Tibial artery (tissue), 4 donors: ENCODE results near the gene SETBP1.

Experiments used
- DNase-seq, 2 donors: peaks; one replicate each; pipeline ENCODE4 v3.0.0-alpha.2; 2019
- H3K27ac ChIP-seq, 2 donors: fragments of 200-600 bp; sonication (generic) in 1 of 2; 1 replicate in 1 of 2; 2 replicates in 1 of 2; pipeline ENCODE4 v1.5.1; 2018 to 2019; ENCODE audit warnings: mild to moderate bottlenecking in 1 of 2
- H3K27me3 ChIP-seq, 2 donors: fragments of 200-600 bp; sonication (generic) in 1 of 2; one replicate each; pipeline versions ENCODE4 v1.5.1 to v1.6.0; 2016 to 2019
- H3K36me3 ChIP-seq, 3 donors: fragments of 200-600 bp; sonication (generic) in 2 of 3; one replicate each; pipeline ENCODE4 v1.5.1; 2016 to 2019; ENCODE audit warnings: mild to moderate bottlenecking in 2 of 3
- H3K4me1 ChIP-seq, 4 donors: fragments of 200-600 bp; sonication (generic) in 2 of 4; 1 replicate in 3 of 4; 2 replicates in 1 of 4; pipeline ENCODE4 v1.5.1; 2016 to 2019
- H3K4me3 ChIP-seq, 2 donors: fragments of 200-600 bp; sonication (generic) in 1 of 2; 1 replicate in 1 of 2; 2 replicates in 1 of 2; pipeline ENCODE4 v1.5.1; 2018 to 2019; ENCODE audit warnings: mild to moderate bottlenecking in 2 of 2
- H3K9me3 ChIP-seq, 3 donors: fragments of 200-600 bp; sonication (generic) in 1 of 3; one replicate each; pipeline ENCODE4 v1.5.1; 2016 to 2019
- CTCF ChIP-seq, 2 experiments: fragments of 200-600 bp in 1 of 2; fragments of 450-650 bp in 1 of 2; IDR thresholded peaks; one replicate each; pipeline ENCODE4 v1.5.1; 2017 to 2019; ENCODE audit warnings: antibody characterized with exemption in 2 of 2, mild to moderate bottlenecking in 1 of 2, moderate library complexity in 1 of 2
- intact Hi-C: fragments of 100-400 bp; cut with DNase I; formaldehyde crosslinking; loops from one replicate; pipeline ENCODE4 v1.15.0; 2023; ENCODE audit warnings: low total_unique reads

Gene SETBP1

GRCh38 chr18:44821924-44822323 is 141.2 kb downstream of the SETBP1 start:
- no peak for TF ChIP-seq CTCF (IDR thresholded peaks at IDR 0.05)
- Histone ChIP-seq H3K9me3 (no peaks in the 10 kb centered on the region), H3K4me1 (peaks cover 0 to 66% (median 37%) of the 10 kb centered on the region in 4 donors), H3K4me3 (no peak overlapping the region), H3K27me3 (no peaks in the 10 kb centered on the region), H3K36me3 (no peaks in the 10 kb centered on the region), H3K27ac (peak overlapping the region in 1 of 2 donors; percentile 27)
- DNase-seq = no peak
- intact Hi-C loops = no loop called here

DNA sequence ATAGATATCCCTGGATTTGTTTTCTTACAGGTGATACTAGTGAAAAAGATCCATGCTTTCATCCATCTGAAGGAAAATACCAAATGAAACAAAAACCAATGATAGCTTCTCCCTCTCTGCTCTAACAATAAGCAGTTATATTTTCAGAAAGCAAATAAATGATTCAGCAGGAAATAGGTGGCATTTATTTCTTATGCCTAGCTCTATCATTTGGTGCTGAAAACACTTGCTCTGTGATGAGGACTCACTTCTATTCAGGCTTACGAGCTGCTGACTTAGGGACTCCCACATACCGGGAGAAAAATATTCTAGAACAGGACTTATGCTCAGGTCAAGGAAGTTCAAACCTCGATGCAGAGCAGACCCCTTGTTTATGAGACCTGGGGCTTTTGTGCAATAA is 142.6 kb downstream of the SETBP1 start:
- DNase-seq = no peak
- H3K4me3 ChIP-seq = no peak overlapping the region
- no peak for TF ChIP-seq CTCF (IDR thresholded peaks at IDR 0.05)
- intact Hi-C loops = no loop called here
- H3K36me3 ChIP-seq = no peaks in the 10 kb centered on the region
- no peaks in the 10 kb centered on the region for H3K27me3 ChIP-seq
- H3K4me1 ChIP-seq = peaks cover 0 to 75% (median 46%) of the 10 kb centered on the region in 4 donors
- H3K9me3 ChIP-seq = no peaks in the 10 kb centered on the region
- H3K27ac ChIP-seq = peak overlapping the region; percentile 31 to 36

DNA sequence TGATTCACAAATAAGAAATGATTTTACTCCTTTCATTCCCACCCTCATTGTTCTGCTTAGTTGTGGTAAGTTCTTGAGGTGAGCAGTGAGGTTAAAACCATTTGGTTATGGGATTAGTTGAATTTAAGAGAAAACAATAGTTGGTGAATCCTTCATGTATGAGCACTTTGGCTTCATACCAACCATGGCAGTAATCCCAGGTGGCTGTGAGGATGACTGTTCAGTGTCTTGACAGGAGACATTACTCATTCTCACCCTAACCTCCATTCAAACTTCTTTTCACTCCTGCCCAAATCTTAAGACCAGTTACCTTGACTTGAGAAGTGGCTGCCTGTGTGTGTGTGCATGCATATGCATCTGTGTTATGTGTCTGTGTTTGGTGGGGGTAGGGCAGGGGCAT is 143.1 kb downstream of the SETBP1 start:
- DNase-seq = no peak
- H3K4me3 ChIP-seq = no peak overlapping the region
- H3K27me3 ChIP-seq = no peaks in the 10 kb centered on the region
- H3K9me3 ChIP-seq = no peaks in the 10 kb centered on the region
- TF ChIP-seq CTCF (IDR thresholded peaks at IDR 0.05) = no peak
- H3K4me1 ChIP-seq = peaks cover 0 to 79% (median 46%) of the 10 kb centered on the region in 4 donors
- H3K36me3 ChIP-seq = no peaks in the 10 kb centered on the region
- intact Hi-C loops = no loop called here
- peak overlapping the region; percentile 31 to 36 for H3K27ac ChIP-seq

DNA sequence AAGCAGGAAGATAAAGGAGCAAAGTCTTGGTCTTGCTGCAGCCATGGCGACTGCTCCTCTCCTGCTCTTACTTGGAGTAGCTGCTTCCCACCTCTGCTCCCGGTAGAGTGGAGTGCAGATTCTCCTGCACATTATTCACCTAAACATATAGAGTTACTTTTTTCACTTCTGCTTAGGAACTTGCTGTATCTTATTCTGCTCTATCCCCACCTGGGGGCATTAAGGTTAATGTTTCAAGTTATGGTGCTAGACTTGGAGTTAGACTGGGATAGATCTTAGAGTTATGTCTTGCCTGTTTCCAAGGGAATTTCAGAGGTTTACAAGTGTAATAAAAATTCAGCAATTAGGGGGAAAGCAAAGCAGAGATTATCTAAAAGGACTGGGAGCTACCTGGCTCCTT is 144.2 kb downstream of the SETBP1 start:
- Histone ChIP-seq H3K27me3 (no peaks in the 10 kb centered on the region), H3K36me3 (no peaks in the 10 kb centered on the region), H3K27ac (peak overlapping the region in 1 of 2 donors; percentile 20), H3K9me3 (no peaks in the 10 kb centered on the region), H3K4me1 (peaks cover 0 to 76% (median 39%) of the 10 kb centered on the region in 4 donors), H3K4me3 (no peak overlapping the region)
- no peak for TF ChIP-seq CTCF (IDR thresholded peaks at IDR 0.05)
- intact Hi-C loops = no loop called here
- DNase-seq = no peak

DNA sequence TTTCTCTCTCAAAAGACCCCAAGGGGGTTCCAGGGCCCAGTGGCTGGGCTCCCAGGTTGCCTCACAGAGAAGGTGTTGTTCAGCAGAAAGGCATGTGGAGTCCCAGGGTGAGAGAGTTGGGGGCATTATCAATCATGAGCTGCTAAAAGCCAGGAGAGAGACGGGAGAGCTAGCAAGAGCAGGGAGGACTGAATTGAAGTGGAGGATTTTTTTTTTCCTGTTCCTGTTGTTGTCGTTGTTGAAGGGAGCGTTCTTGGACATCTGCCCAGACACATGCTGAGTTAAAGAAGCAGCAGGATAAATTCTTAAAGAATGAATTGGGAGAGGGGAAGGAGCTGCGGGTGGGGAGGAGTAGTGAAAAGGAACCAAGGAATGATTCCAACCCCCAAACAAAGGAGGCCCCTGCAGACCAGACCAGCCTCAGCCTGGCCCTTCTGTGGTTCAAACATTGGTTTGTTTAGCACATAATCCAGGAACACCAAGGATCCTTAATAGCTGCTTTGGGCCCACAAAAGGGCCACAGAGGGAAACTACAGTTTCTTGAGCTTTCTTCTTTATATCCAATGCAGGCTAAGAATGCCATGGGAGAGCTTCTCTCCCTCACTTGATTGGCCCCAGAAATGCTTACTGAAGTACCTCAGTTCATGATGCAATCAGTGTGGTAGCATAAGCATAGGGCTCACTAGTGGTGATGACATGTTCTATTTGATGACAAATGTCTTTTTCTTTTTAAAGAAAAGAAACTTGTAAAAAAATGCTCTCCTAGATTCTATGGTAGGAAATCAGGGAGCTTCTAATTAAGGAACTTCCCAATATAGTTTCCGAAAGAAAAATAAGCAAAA is 146.0 kb downstream of the SETBP1 start:
- Histone ChIP-seq H3K27ac (peak overlapping the region; percentile 82 to 88), H3K9me3 (no peaks in the 10 kb centered on the region), H3K4me1 (peaks cover 0 to 82% (median 46%) of the 10 kb centered on the region in 4 donors), H3K4me3 (no peak overlapping the region), H3K36me3 (no peaks in the 10 kb centered on the region), H3K27me3 (no peaks in the 10 kb centered on the region)
- no peak for TF ChIP-seq CTCF (IDR thresholded peaks at IDR 0.05)
- DNase-seq = peak; percentile 89 to 93
- intact Hi-C loops = no loop called here
